GM23248 (cell line): ENCODE measurements around the gene TRAPPC13. TPM values are rescaled to one million over a fixed set of nuclear protein-coding genes. Genes with fewer than 3 reads are reported as not detected.

ENCODE experiments used
- DNase-seq: peaks from one replicate; pipeline ENCODE4 v3.0.0-alpha.2; 2015
- H2AFZ ChIP-seq: fragments of 200-600 bp; sonication (generic); 2 replicates; pipeline ENCODE4 v1.6.1; 2016; ENCODE audit warnings: antibody characterized with exemption
- H3F3A ChIP-seq: fragments of 200-600 bp; sonication (generic); 2 replicates; pipeline ENCODE4 v1.6.1; 2016; ENCODE audit warnings: mild to moderate bottlenecking, antibody characterized with exemption, mixed run types; ENCODE audit not compliant: insufficient read depth
- H3K27ac ChIP-seq: fragments of 200-600 bp; sonication (generic); 2 replicates; pipeline ENCODE4 v1.5.1; 2016; ENCODE audit warnings: mild to moderate bottlenecking
- H3K27me3 ChIP-seq: fragments of 200-600 bp; sonication (generic); replicated peaks from 2 replicates; pipeline ENCODE4 v1.6.1; 2016; ENCODE audit warnings: mild to moderate bottlenecking; ENCODE audit not compliant: insufficient read depth
- H3K36me3 ChIP-seq: fragments of 200-600 bp; sonication (generic); 2 replicates; pipeline ENCODE4 v1.6.1; 2016; ENCODE audit warnings: low read depth, mild to moderate bottlenecking
- H3K4me1 ChIP-seq: fragments of 200-600 bp; sonication (generic); 2 replicates; pipeline ENCODE4 v1.6.1; 2016; ENCODE audit warnings: mild to moderate bottlenecking; ENCODE audit not compliant: insufficient read depth
- H3K4me2 ChIP-seq: fragments of 200-600 bp; sonication (generic); one replicate; pipeline ENCODE4 v1.6.1; 2016; ENCODE audit warnings: mild to moderate bottlenecking; ENCODE audit not compliant: unreplicated experiment
- H3K4me3 ChIP-seq: fragments of 200-600 bp; sonication (generic); 2 replicates; pipeline ENCODE4 v1.5.1; 2016; ENCODE audit warnings: mild to moderate bottlenecking
- H3K79me2 ChIP-seq: fragments of 200-600 bp; sonication (generic); 2 replicates; pipeline ENCODE4 v1.6.1; 2016; ENCODE audit warnings: mild to moderate bottlenecking; ENCODE audit not compliant: insufficient read depth
- H3K9ac ChIP-seq: fragments of 200-600 bp; sonication (generic); 2 replicates; pipeline ENCODE4 v1.6.1; 2016; ENCODE audit warnings: mild to moderate bottlenecking
- H3K9me2 ChIP-seq: fragments of 200-600 bp; sonication (generic); 2 replicates; pipeline ENCODE4 v1.6.1; 2016; ENCODE audit warnings: mixed run types, mild to moderate bottlenecking, moderate library complexity; ENCODE audit not compliant: insufficient read depth
- H3K9me3 ChIP-seq: fragments of 200-600 bp; sonication (generic); one replicate; pipeline ENCODE4 v1.6.1; 2017; ENCODE audit warnings: low read depth
- H4K20me1 ChIP-seq: fragments of 200-600 bp; sonication (generic); 2 replicates; pipeline ENCODE4 v1.6.0; 2016; ENCODE audit not compliant: insufficient read depth
- EZH2 ChIP-seq: fragments of 200-600 bp; sonication (generic); IDR thresholded peaks from 2 replicates; pipeline ENCODE4 v1.6.1; 2018; ENCODE audit warnings: antibody characterized with exemption, mild to moderate bottlenecking; ENCODE audit not compliant: insufficient read depth, poor library complexity, severe bottlenecking
- EZH2phosphoT487 ChIP-seq: fragments of 200-600 bp; sonication (generic); IDR thresholded peaks from 2 replicates; pipeline ENCODE4 v1.6.1; 2018; ENCODE audit warnings: antibody characterized with exemption, moderate library complexity, mild to moderate bottlenecking, low read depth; ENCODE audit not compliant: insufficient read depth
- WGBS, 2 experiments: methylation state at CpG; one replicate each; pipeline ENCODE4 v1.1.6; 2015 to 2017; ENCODE audit warnings: low lambda C conversion rate in 2 of 2, low coverage in 1 of 2; ENCODE audit errors: missing lambda C conversion rate in 2 of 2; 5-methylcytosine and 5-hydroxymethylcytosine counted together
- in situ Hi-C: fragments of 300-500 bp; cut with MboI; formaldehyde crosslinking; loops from 2 replicates; pipeline ENCODE4 v1.15.0; 2020
- polyA plus RNA-seq: library from polyadenylated mRNA; unstranded; fragments of >200 nt; fragmentation: Nextera tagmentation; extraction: Ambion mirVana; gene quantifications from 2 replicates; pipeline ENCODE4 v1.2.1, GENCODE V29; 2016
- total RNA-seq: library from RNA; depleted of rRNA; stranded (reverse); fragments of >200 nt; shearing (Covaris generic); gene quantifications from 2 replicates; pipeline ENCODE4 v1.2.3, GENCODE V29; 2014

The TRAPPC13 gene
- total and polyA plus RNA-seq, 2 experiments from 2014 or later: 19.5 to 21.1 TPM

DNA sequence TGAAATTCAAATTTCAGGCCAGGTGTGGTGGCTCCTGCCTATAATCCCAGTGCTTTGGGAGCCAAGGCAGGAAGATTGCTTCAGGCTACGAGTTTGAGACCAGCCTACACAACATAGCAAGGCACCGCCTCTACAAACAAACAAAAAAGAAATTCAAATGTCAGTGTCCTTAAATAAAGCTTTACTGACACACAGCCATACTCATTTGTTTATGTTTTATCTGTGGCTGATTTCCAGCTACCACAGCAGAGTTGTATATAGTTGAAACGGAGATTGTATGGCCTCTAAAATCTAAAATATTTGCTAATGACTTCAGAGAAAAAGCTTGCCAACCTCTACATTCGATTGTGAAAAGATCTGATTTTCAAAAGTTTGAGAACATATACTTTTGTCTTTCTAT is 15.4 kb downstream of the TRAPPC13 start:
- Histone ChIP-seq H3K4me3 (no peak overlapping the region), H3K4me1 (no peaks in the 10 kb centered on the region), H4K20me1 (no peaks in the 10 kb centered on the region), H3K4me2 (no peak overlapping the region), H3K79me2 (no peaks in the 10 kb centered on the region), H3K9ac (no peak overlapping the region), H3K27me3 (no peaks in the 10 kb centered on the region), H3K9me2 (no peaks in the 10 kb centered on the region), H3F3A (no peaks in the 10 kb centered on the region), H2AFZ (no peak overlapping the region), H3K9me3 (no peaks in the 10 kb centered on the region), H3K36me3 (peaks cover 24% of the 10 kb centered on the region; the same call in 1 of the 2 replicates), H3K27ac (no peak overlapping the region)
- TF ChIP-seq EZH2phosphoT487 (no peak), EZH2 (no peak)
- in situ Hi-C loops: no loop called here
- DNase-seq: no peak
- 95 to 97% methylated on average over 4 of the region's 4 CpGs for WGBS, 2 experiments

DNA sequence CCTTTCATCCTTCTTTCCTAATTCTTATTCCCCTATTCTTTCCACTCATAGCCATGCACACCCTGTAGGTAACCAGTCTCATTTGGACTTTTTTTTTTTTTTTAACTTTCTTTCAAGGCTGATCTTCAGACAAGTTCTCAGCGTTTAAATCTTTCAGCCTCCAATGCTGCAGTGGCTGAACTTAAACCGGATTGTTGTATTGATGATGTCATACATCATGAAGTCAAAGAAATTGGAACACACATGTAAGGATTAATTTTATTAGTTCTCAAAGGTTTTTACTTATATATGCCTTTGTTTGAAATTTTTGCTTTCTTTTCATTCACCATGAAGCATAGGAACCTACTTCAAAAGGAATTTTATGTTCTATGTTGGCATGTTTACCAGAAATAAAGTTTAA is 22.1 kb downstream of the TRAPPC13 start:
- in situ Hi-C loops: no loop called here
- TF ChIP-seq EZH2phosphoT487 (no peak), EZH2 (no peak)
- no peak for DNase-seq
- Histone ChIP-seq H3K4me3 (no peak overlapping the region), H3K4me1 (no peaks in the 10 kb centered on the region), H3K9ac (no peak overlapping the region), H4K20me1 (no peaks in the 10 kb centered on the region), H3K79me2 (no peaks in the 10 kb centered on the region), H3F3A (no peaks in the 10 kb centered on the region; the same call in 1 of the 2 replicates), H3K27ac (no peak overlapping the region), H3K4me2 (no peak overlapping the region), H2AFZ (no peak overlapping the region), H3K9me3 (no peaks in the 10 kb centered on the region), H3K27me3 (no peaks in the 10 kb centered on the region), H3K9me2 (no peaks in the 10 kb centered on the region), H3K36me3 (peaks cover 11% of the 10 kb centered on the region)
- 65 to 69% methylated on average over 2 of the region's 2 CpGs for WGBS, 2 experiments

- Histone ChIP-seq H3K36me3 (peaks cover 11% of the 10 kb centered on the region; the same call in 1 of the 2 replicates), H3K9me2 (no peaks in the 10 kb centered on the region), H3K79me2 (no peaks in the 10 kb centered on the region), H3K4me2 (no peak overlapping the region), H3K27ac (no peak overlapping the region), H4K20me1 (no peaks in the 10 kb centered on the region), H3K9me3 (no peaks in the 10 kb centered on the region), H3K9ac (no peak overlapping the region), H3K27me3 (no peaks in the 10 kb centered on the region), H2AFZ (no peak overlapping the region), H3K4me1 (no peaks in the 10 kb centered on the region), H3K4me3 (no peak overlapping the region), H3F3A (no peaks in the 10 kb centered on the region; the same call in 1 of the 2 replicates)
- no peak for DNase-seq
- TF ChIP-seq EZH2: no peak
- no peak for TF ChIP-seq EZH2phosphoT487
- in situ Hi-C loops: no loop called here
Measured at GRCh38 chr5:65647941-65648340, 23.1 kb downstream of the TRAPPC13 start.

- no peaks in the 10 kb centered on the region for H3K9me3 ChIP-seq
- no peak for TF ChIP-seq EZH2
- TF ChIP-seq EZH2phosphoT487: no peak
- H2AFZ ChIP-seq: no peak overlapping the region
- H3F3A ChIP-seq: no peaks in the 10 kb centered on the region; the same call in 1 of the 2 replicates
- H3K36me3 ChIP-seq: peaks cover 18% of the 10 kb centered on the region; the same call in 1 of the 2 replicates
- H3K79me2 ChIP-seq: no peaks in the 10 kb centered on the region
- WGBS, 2 experiments: 69 to 75% methylated on average over 5 of the region's 5 CpGs
- no peak overlapping the region for H3K27ac ChIP-seq
- no peaks in the 10 kb centered on the region for H4K20me1 ChIP-seq
- in situ Hi-C loops: no loop called here
- no peak for DNase-seq
- no peaks in the 10 kb centered on the region for H3K27me3 ChIP-seq
- H3K4me3 ChIP-seq: no peak overlapping the region
- no peak overlapping the region for H3K4me2 ChIP-seq
- H3K9me2 ChIP-seq: no peaks in the 10 kb centered on the region
- no peak overlapping the region for H3K9ac ChIP-seq
- no peaks in the 10 kb centered on the region for H3K4me1 ChIP-seq
Measured at GRCh38 chr5:65651144-65651543, 26.3 kb downstream of the TRAPPC13 start.

DNA sequence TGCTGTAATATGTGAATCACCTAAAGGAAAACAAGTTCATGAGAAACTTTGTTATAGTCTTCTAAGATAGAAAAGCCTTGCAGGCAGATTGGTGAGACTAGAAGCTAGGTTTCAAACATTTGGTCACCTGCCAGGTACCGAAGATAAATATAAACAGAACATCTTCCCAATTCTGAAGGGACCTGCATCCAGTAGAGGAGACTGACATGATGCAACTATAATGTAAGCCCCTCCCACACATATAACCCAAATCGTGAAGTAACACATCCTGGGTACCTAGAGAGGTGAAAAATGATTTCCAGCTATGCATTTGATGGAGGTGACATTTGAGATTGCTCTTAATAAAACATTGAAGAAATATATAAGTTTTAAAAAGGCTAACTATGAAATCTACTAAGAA is 29.9 kb downstream of the TRAPPC13 start:
- TF ChIP-seq EZH2 (no peak), EZH2phosphoT487 (no peak)
- Histone ChIP-seq H3K27me3 (no peaks in the 10 kb centered on the region), H3K4me2 (no peak overlapping the region), H3K79me2 (no peaks in the 10 kb centered on the region), H4K20me1 (no peaks in the 10 kb centered on the region), H3K4me3 (no peak overlapping the region), H3K9me2 (no peaks in the 10 kb centered on the region), H3K4me1 (no peaks in the 10 kb centered on the region), H3K9ac (no peak overlapping the region), H3K9me3 (no peaks in the 10 kb centered on the region), H3F3A (no peaks in the 10 kb centered on the region), H3K27ac (no peak overlapping the region), H3K36me3 (peaks cover 17% of the 10 kb centered on the region), H2AFZ (no peak overlapping the region)
- in situ Hi-C loops: no loop called here
- WGBS, 2 experiments: 56 to 60% methylated on average over 2 of the region's 2 CpGs
- DNase-seq: no peak
